ENCODE results near the gene VWDE.
"Not testable (repeated sequence)": the region's sequence is repeated elsewhere in the genome, so short reads cannot be mapped to it uniquely, and the experiment has no call there.

The VWDE gene

GRCh38 chr7:12401538-12402364 lies 1.9 kb downstream of the VWDE start:
- DNase-seq (ENCODE audit: low read depth in 2 of 2): no peak

- DNase-seq (ENCODE audit: low read depth in 2 of 2): no peak
Measured at GRCh38 chr7:12398186-12398585, 5.5 kb downstream of the VWDE start.

- DNase-seq (ENCODE audit: low read depth in 2 of 2): no peak
Measured at GRCh38 chr7:12397671-12398070, 6.0 kb downstream of the VWDE start.

- not testable (repeated sequence) for DNase-seq (ENCODE audit: low read depth in 2 of 2)
Measured at GRCh38 chr7:12396670-12397069, 7.0 kb downstream of the VWDE start.

- DNase-seq (ENCODE audit: low read depth in 2 of 2): no peak
Measured at GRCh38 chr7:12391922-12392615, 11.6 kb downstream of the VWDE start.

GRCh38 chr7:12389089-12389700 lies 14.5 kb downstream of the VWDE start:
- no peak for DNase-seq (ENCODE audit: low read depth in 2 of 2)

GRCh38 chr7:12386313-12386740 lies 17.3 kb downstream of the VWDE start:
- DNase-seq (ENCODE audit: low read depth in 2 of 2): no peak

- no peak for DNase-seq (ENCODE audit: low read depth in 2 of 2)
Measured at GRCh38 chr7:12385364-12385786, 18.3 kb downstream of the VWDE start.

- no peak for DNase-seq (ENCODE audit: low read depth in 2 of 2)
Measured at GRCh38 chr7:12383377-12383776, 20.3 kb downstream of the VWDE start.

- no peak for DNase-seq (ENCODE audit: low read depth in 2 of 2)
Measured at GRCh38 chr7:12378389-12378788, 25.3 kb downstream of the VWDE start.

- no peak for DNase-seq (ENCODE audit: low read depth in 2 of 2)
Measured at GRCh38 chr7:12377406-12377805, 26.3 kb downstream of the VWDE start.

GRCh38 chr7:12373580-12374263 lies 29.9 kb downstream of the VWDE start:
- no peak for DNase-seq (ENCODE audit: low read depth in 2 of 2)

GRCh38 chr7:12370249-12370648 lies 33.4 kb downstream of the VWDE start:
- no peak for DNase-seq (ENCODE audit: low read depth in 2 of 2)

GRCh38 chr7:12369756-12370155 lies 33.9 kb downstream of the VWDE start:
- DNase-seq (ENCODE audit: low read depth in 2 of 2): no peak

GRCh38 chr7:12369072-12369471 lies 34.6 kb downstream of the VWDE start:
- no peak for DNase-seq (ENCODE audit: low read depth in 2 of 2)

- no peak for DNase-seq (ENCODE audit: low read depth in 2 of 2)
Measured at GRCh38 chr7:12360948-12361347, 42.7 kb downstream of the VWDE start.

- no peak for DNase-seq (ENCODE audit: low read depth in 2 of 2)
Measured at GRCh38 chr7:12358694-12359093, 45.0 kb downstream of the VWDE start.

GRCh38 chr7:12357508-12357907 lies 46.2 kb downstream of the VWDE start:
- no peak for DNase-seq (ENCODE audit: low read depth in 2 of 2)

- DNase-seq (ENCODE audit: low read depth in 2 of 2): no peak
Measured at GRCh38 chr7:12351843-12352242, 51.8 kb downstream of the VWDE start.

- DNase-seq (ENCODE audit: low read depth in 2 of 2): no peak
Measured at GRCh38 chr7:12350971-12351370, 52.7 kb downstream of the VWDE start.

GRCh38 chr7:12337095-12337494 lies 66.6 kb downstream of the VWDE start:
- no peak for DNase-seq (ENCODE audit: low read depth in 2 of 2)

All from stimulated activated CD8-positive, alpha-beta memory T cell treated with anti-CD3 and anti-CD28 coated beads, Interleukin-7, amount 100 ng/mL, for 1 hour (primary cell).